H1 (cell line): ENCODE results near the gene CD48. TPM values are rescaled to one million over a fixed set of nuclear protein-coding genes. Genes with fewer than 3 reads are reported as not detected.

Source experiments
- SRF ChIP-seq: IDR thresholded peaks from 2 replicates; pipeline ENCODE4 v1.6.1; 2011; ENCODE audit warnings: mild to moderate bottlenecking, low read depth, low read length, moderate library complexity
- polyA plus RNA-seq, 7 experiments: library from polyadenylated mRNA; depleted of rRNA in 3 of 7; stranded (reverse) in 5 of 7; unstranded in 2 of 7; fragments of >200 nt in 5 of 7; fragments of 200-250 nt in 2 of 7; gene quantifications; 1 replicate in 5 of 7; 2 replicates in 1 of 7; 4 replicates in 1 of 7; pipeline versions ENCODE4 v1.2.1 to v1.2.3, GENCODE V29; 2011 to 2013; ENCODE audit warnings: missing spikeins in 2 of 7, mixed read lengths in 2 of 7
- total RNA-seq: library from RNA; stranded (reverse); fragmentation: NEBNext Ultra II Directional; extraction: Animal tissue kit (Norgen Biotek cat#: 25700); gene quantifications from 2 replicates; pipeline ENCODE4 v1.2.1, GENCODE V29; 2021

Gene CD48
- total and polyA plus RNA-seq, 2 of the 8 experiments (the other 6 are each of a cell fraction or from before 2014, with no cell fraction given) = 0.08 TPM; not detected in 1

DNA sequence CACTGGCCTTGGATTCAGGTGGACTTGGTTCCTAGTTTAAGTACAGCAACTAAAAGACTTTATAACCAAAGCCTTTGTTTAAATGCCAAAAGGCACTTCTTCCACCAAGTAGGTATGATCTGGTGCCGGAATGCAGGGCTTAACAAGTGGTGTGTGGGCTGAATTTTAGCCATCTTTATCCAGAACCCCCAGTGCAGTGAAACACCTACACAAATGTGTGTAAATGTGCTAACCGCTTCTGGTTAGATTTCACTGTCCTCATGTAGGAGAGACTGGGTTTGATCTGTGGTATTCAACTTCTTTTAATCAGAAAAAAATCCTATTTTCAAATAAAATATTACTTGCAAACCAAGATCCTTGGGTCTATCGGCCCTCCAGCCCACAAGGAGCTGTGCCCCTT is 75.1 kb downstream of the CD48 start (continued):
- TF ChIP-seq SRF = no peak
